Natural killer cell (primary cell): ENCODE data around the gene NEURL1B. TPM values are rescaled to one million over a fixed set of nuclear protein-coding genes. Genes with fewer than 3 reads are reported as not detected.
A peak's percentile ranks its signal among the peaks of the same experiment; 100 is the strongest.

Experiments
- ATAC-seq, 3 donors: fragments of 150-1000 bp in 2 of 3; fragments of 200-7000 bp in 1 of 3; cut with Tn5 transposase; 1 replicate in 1 of 3; 2 replicates in 2 of 3; pipeline ENCODE4 v1.10.0; 2021; ENCODE audit warnings: mild to moderate bottlenecking in 2 of 3, moderate library complexity in 2 of 3
- DNase-seq, 2 donors: peaks; one replicate each; pipeline versions ENCODE4 v3.0.0 to v3.0.0-alpha.2; 2013 to 2021; ENCODE audit warnings: mixed read lengths in 1 of 2
- H3K27ac ChIP-seq: one replicate; pipeline ENCODE4 v1.5.1; 2013; ENCODE audit warnings: mild to moderate bottlenecking, low read length
- H3K27me3 ChIP-seq: one replicate; pipeline ENCODE4 v1.6.1; 2013; ENCODE audit warnings: low read length; ENCODE audit not compliant: control insufficient read depth, insufficient read depth
- H3K36me3 ChIP-seq: one replicate; pipeline ENCODE4 v1.6.1; 2013; ENCODE audit warnings: low read length; ENCODE audit not compliant: control insufficient read depth, insufficient read depth
- H3K4me1 ChIP-seq: one replicate; pipeline ENCODE4 v1.6.1; 2013; ENCODE audit warnings: low read length; ENCODE audit not compliant: control insufficient read depth, insufficient read depth
- H3K4me3 ChIP-seq: one replicate; pipeline ENCODE4 v1.5.1; 2013; ENCODE audit warnings: low read length
- H3K9me3 ChIP-seq: one replicate; pipeline ENCODE4 v1.6.1; 2013; ENCODE audit warnings: low read length; ENCODE audit not compliant: control insufficient read depth, insufficient read depth
- H3K27ac Mint-ChIP-seq, 2 donors: one replicate each; pipeline ENCODE4 v1.8.0; 2022; ENCODE audit warnings: mild to moderate bottlenecking in 2 of 2, mixed read lengths in 2 of 2, moderate library complexity in 1 of 2
- H3K27me3 Mint-ChIP-seq, 2 donors: one replicate each; pipeline ENCODE4 v1.8.0; 2022; ENCODE audit warnings: low read depth in 2 of 2, mixed read lengths in 2 of 2
- H3K36me3 Mint-ChIP-seq: one replicate; pipeline ENCODE4 v1.8.0; 2022; ENCODE audit warnings: mixed read lengths
- H3K4me1 Mint-ChIP-seq, 2 donors: one replicate each; pipeline ENCODE4 v1.8.0; 2022; ENCODE audit warnings: mixed read lengths in 2 of 2
- H3K4me3 Mint-ChIP-seq: one replicate; pipeline ENCODE4 v1.8.0; 2022; ENCODE audit warnings: mild to moderate bottlenecking, moderate library complexity, mixed read lengths
- H3K9me3 Mint-ChIP-seq, 2 donors: one replicate each; pipeline ENCODE4 v1.8.0; 2022; ENCODE audit warnings: mixed read lengths in 2 of 2
- CTCF ChIP-seq: fragments of 200-600 bp; IDR thresholded peaks from one replicate; pipeline ENCODE4 v1.8.0; 2022; ENCODE audit warnings: antibody characterized with exemption
- WGBS: methylation state at CpG from one replicate; pipeline ENCODE4 v1.1.7; 2013; ENCODE audit warnings: missing lambda C conversion rate; ENCODE audit not compliant: insufficient coverage; 5-methylcytosine and 5-hydroxymethylcytosine counted together
- intact Hi-C: fragments of 100-400 bp; cut with micrococcal nuclease; formaldehyde crosslinking; loops from one replicate; pipeline ENCODE4 v1.14.2; 2022
- total RNA-seq, 4 donors: library from RNA; stranded (reverse); fragments of 120-200 nt in 1 of 4; gene quantifications; one replicate each; pipeline versions ENCODE4 v1.2.3 to v1.2.4, GENCODE V29; 2013 to 2022

The NEURL1B gene
- total RNA-seq, 3 donors from 2014 or later (not counting 1 experiment from before 2014, with no cell fraction given), result 0.28 to 0.54 (median 0.45) TPM

GRCh38 chr5:172637740-172638139 lies 3.3 kb upstream of the NEURL1B start:
- 86% methylated on average over 2 of the region's 2 CpGs for WGBS
- Mint-ChIP-seq H3K27me3 (peaks cover 0 to 12% of the 10 kb centered on the region in 2 donors), H3K36me3 (no peaks in the 10 kb centered on the region), H3K27ac (no peak overlapping the region), H3K4me1 (peaks cover 7 to 11% of the 10 kb centered on the region in 2 donors), H3K4me3 (peak overlapping the region; percentile 28), H3K9me3 (no peaks in the 10 kb centered on the region)
- H3K36me3 ChIP-seq, result no peaks in the 10 kb centered on the region
- no peak overlapping the region for H3K27ac ChIP-seq
- H3K9me3 ChIP-seq, result no peaks in the 10 kb centered on the region
- H3K4me3 ChIP-seq, result no peak overlapping the region
- no peak for TF ChIP-seq CTCF
- H3K27me3 ChIP-seq, result peaks cover 5% of the 10 kb centered on the region
- peaks cover 16% of the 10 kb centered on the region for H3K4me1 ChIP-seq
- DNase-seq (no peak), ATAC-seq (no peak)
- intact Hi-C loops, result no loop called here

- no peak for TF ChIP-seq CTCF
- DNase-seq (no peak), ATAC-seq (no peak)
- no peaks in the 10 kb centered on the region for H3K36me3 ChIP-seq
- peaks cover 5% of the 10 kb centered on the region for H3K27me3 ChIP-seq
- Mint-ChIP-seq H3K4me3 (no peak overlapping the region), H3K4me1 (peaks cover 7 to 11% of the 10 kb centered on the region in 2 donors), H3K27me3 (peaks cover 0 to 13% of the 10 kb centered on the region in 2 donors), H3K36me3 (no peaks in the 10 kb centered on the region), H3K27ac (no peak overlapping the region), H3K9me3 (no peaks in the 10 kb centered on the region)
- H3K9me3 ChIP-seq, result no peaks in the 10 kb centered on the region
- 77% methylated on average over 3 of the region's 3 CpGs for WGBS
- no peak overlapping the region for H3K4me3 ChIP-seq
- H3K27ac ChIP-seq, result no peak overlapping the region
- peaks cover 16% of the 10 kb centered on the region for H3K4me1 ChIP-seq
- intact Hi-C loops, result no loop called here
These were observed 2.8 kb upstream of the NEURL1B start for GRCh38 chr5:172638209-172638768.

- intact Hi-C loops, result no loop called here
- peaks cover 0 to 14% of the 10 kb centered on the region in 2 donors for H3K27me3 Mint-ChIP-seq
- H3K9me3 ChIP-seq, result no peaks in the 10 kb centered on the region
- H3K27me3 ChIP-seq, result peaks cover 5% of the 10 kb centered on the region
- H3K9me3 Mint-ChIP-seq, result no peaks in the 10 kb centered on the region
- H3K27ac ChIP-seq, result no peak overlapping the region
- TF ChIP-seq CTCF, result no peak
- no peaks in the 10 kb centered on the region for H3K36me3 Mint-ChIP-seq
- H3K4me1 ChIP-seq, result peaks cover 16% of the 10 kb centered on the region
- ATAC-seq, result no peak
- H3K36me3 ChIP-seq, result no peaks in the 10 kb centered on the region
- WGBS, result 92% methylated on average over 5 of the region's 5 CpGs
- H3K27ac Mint-ChIP-seq, result no peak overlapping the region
- H3K4me1 Mint-ChIP-seq, result peaks cover 7 to 11% of the 10 kb centered on the region in 2 donors
- no peak overlapping the region for H3K4me3 ChIP-seq
- peak overlapping the region; percentile 66 for H3K4me3 Mint-ChIP-seq
- DNase-seq, result no peak
These were observed 924 bp upstream of the NEURL1B start for GRCh38 chr5:172640139-172640538.
